Right lobe of liver (tissue), 6 donors: ENCODE results near the gene FER. TPM values are rescaled to one million over a fixed set of nuclear protein-coding genes. Genes with fewer than 3 reads are reported as not detected.
A peak's percentile ranks its signal among the peaks of the same experiment; 100 is the strongest.

Source experiments
- ATAC-seq, 4 donors: fragments of 200-7000 bp; cut with Tn5 transposase; one replicate each; pipeline ENCODE4 v1.9.1; 2020; ENCODE audit warnings: mild to moderate bottlenecking in 4 of 4, moderate library complexity in 4 of 4
- DNase-seq, 3 donors: peaks; one replicate each; pipeline ENCODE4 v3.0.0-alpha.2; 2020
- H3K27ac ChIP-seq, 3 donors: fragments of 200-600 bp; one replicate each; pipeline ENCODE4 v1.8.0; 2022
- H3K27me3 ChIP-seq, 2 donors: fragments of 200-600 bp; one replicate each; pipeline ENCODE4 v1.8.0; 2022
- H3K36me3 ChIP-seq, 4 donors: fragments of 200-600 bp; sonication (generic) in 1 of 4; one replicate each; pipeline versions ENCODE4 v1.5.1 to v1.8.0; 2017 to 2022; ENCODE audit warnings: control low read depth in 1 of 4
- H3K4me1 ChIP-seq, 4 donors: fragments of 200-600 bp; sonication (generic) in 1 of 4; one replicate each; pipeline versions ENCODE4 v1.5.1 to v1.8.0; 2017 to 2022; ENCODE audit warnings: control low read depth in 1 of 4
- H3K4me3 ChIP-seq, 3 donors: fragments of 200-600 bp; one replicate each; pipeline ENCODE4 v1.8.0; 2022
- H3K9me3 ChIP-seq, 4 donors: fragments of 200-600 bp; sonication (generic) in 1 of 4; one replicate each; pipeline versions ENCODE4 v1.5.1 to v1.8.0; 2017 to 2022; ENCODE audit warnings: control low read depth in 1 of 4
- CTCF ChIP-seq, 4 donors: fragments of 200-600 bp in 3 of 4; fragments of 450-650 bp in 1 of 4; IDR thresholded peaks; one replicate each; pipeline versions ENCODE4 v1.5.1 to v1.8.0; 2016 to 2022; ENCODE audit warnings: antibody characterized with exemption in 4 of 4, mild to moderate bottlenecking in 2 of 4
- POLR2A ChIP-seq: fragments of 450-650 bp; IDR thresholded peaks from one replicate; pipeline ENCODE4 v1.6.1; 2017; ENCODE audit warnings: antibody characterized with exemption, mild to moderate bottlenecking
- WGBS: methylation state at CpG from one replicate; pipeline ENCODE4 v1.1.6; 2018; ENCODE audit warnings: low coverage, low lambda C conversion rate; ENCODE audit not compliant: insufficient coverage; ENCODE audit errors: missing lambda C conversion rate; 5-methylcytosine and 5-hydroxymethylcytosine counted together
- intact Hi-C, 2 donors: fragments of 100-400 bp; cut with DNase I; formaldehyde crosslinking; loops; one replicate each; pipeline versions ENCODE4 v1.11.2 to v1.14.1; 2022
- total RNA-seq, 6 experiments: library from RNA; depleted of rRNA in 2 of 6; stranded (reverse); fragments of >200 nt in 2 of 6; fragmentation: NEBNext Ultra II Directional in 3 of 6; extraction: Animal tissue kit (Norgen Biotek cat#: 25700) in 3 of 6; gene quantifications; one replicate each; pipeline versions ENCODE4 v1.1.0 to v1.2.4, GENCODE V29; 2016 to 2023
- donor health status: DM: no; HTN: yes; CAD: no.
- donor health status: DM: no; HTN: no; CAD: no.
- donor health status: DM: no; HTN: no; CAD: no.
- donor health status: DM: no; HTN: yes; CAD: no.
- donor health status: DM: no; HTN: yes; CAD: no.

The FER gene
- total RNA-seq, 6 experiments from 2014 or later: 2.6 to 10.9 (median 5.0) TPM

- H3K4me3 ChIP-seq: peak overlapping the region; percentile 85 to 89 (median 87)
- no peak for DNase-seq
- H3K36me3 ChIP-seq: no peaks in the 10 kb centered on the region
- peak overlapping the region in 2 of 3 donors; percentile 89 to 94 for H3K27ac ChIP-seq
- no peak for ATAC-seq
- intact Hi-C loops: no loop called here
- H3K4me1 ChIP-seq: no peaks in the 10 kb centered on the region
- H3K9me3 ChIP-seq: no peaks in the 10 kb centered on the region
- TF ChIP-seq POLR2A (no peak), CTCF (IDR thresholded peaks at IDR 0.05) (no peak)
- H3K27me3 ChIP-seq: no peaks in the 10 kb centered on the region
- 51% methylated on average over 10 of the region's 10 CpGs for WGBS
These were observed 455 bp upstream of the FER start for GRCh38 chr5:108747111-108747773.

GRCh38 chr5:108748401-108749127 lies 867 bp downstream of the FER start:
- Histone ChIP-seq H3K36me3 (no peaks in the 10 kb centered on the region), H3K4me3 (peak overlapping the region; percentile 85 to 89 (median 87)), H3K4me1 (no peaks in the 10 kb centered on the region), H3K9me3 (no peaks in the 10 kb centered on the region), H3K27me3 (no peaks in the 10 kb centered on the region), H3K27ac (peak overlapping the region; percentile 89 to 94 (median 93))
- WGBS: 3% methylated on average over 19 of the region's 69 CpGs
- peak; percentile 99 to 100 (median 100) for DNase-seq
- TF ChIP-seq CTCF (IDR thresholded peaks at IDR 0.05) (peak in 1 of 4 donors; percentile 28), POLR2A (peak; percentile 99)
- ATAC-seq: peak; percentile 94 to 99 (median 98)
- intact Hi-C loops: no loop called here

GRCh38 chr5:108749128-108749861 lies 1.6 kb downstream of the FER start:
- intact Hi-C loops: no loop called here
- peak; percentile 36 to 56 (median 48) for ATAC-seq
- no peaks in the 10 kb centered on the region for H3K4me1 ChIP-seq

More at GRCh38 chr5:108749128-108749861, 1.6 kb downstream of the FER start:
- Histone ChIP-seq H3K27ac (peak overlapping the region; percentile 55 to 77 (median 67)), H3K4me3 (peak overlapping the region; percentile 85 to 89 (median 87)), H3K36me3 (no peaks in the 10 kb centered on the region), H3K9me3 (no peaks in the 10 kb centered on the region), H3K27me3 (no peaks in the 10 kb centered on the region)
- no peak for TF ChIP-seq POLR2A
- TF ChIP-seq CTCF (IDR thresholded peaks at IDR 0.05): no peak
- 3% methylated on average over 18 of the region's 40 CpGs for WGBS
- no peak for DNase-seq
